Mesodermal cell (in vitro differentiated cells): Measurements from ENCODE around the gene DGCR2.
"Not testable (repeated sequence)": the region's sequence is repeated elsewhere in the genome, so short reads cannot be mapped to it uniquely, and the experiment has no call there.

ENCODE experiments used
- H3K27ac ChIP-seq: 2 replicates; pipeline ENCODE4 v1.7.0; 2013; ENCODE audit warnings: mild to moderate bottlenecking, low read depth, low read length, moderate library complexity; ENCODE audit not compliant: severe bottlenecking
- H3K36me3 ChIP-seq: 2 replicates; pipeline ENCODE4 v1.7.1; 2013; ENCODE audit warnings: mild to moderate bottlenecking, low read length, moderate library complexity; ENCODE audit not compliant: control insufficient read depth, insufficient read depth
- H3K4me1 ChIP-seq: one replicate; pipeline ENCODE4 v1.7.1; 2013; ENCODE audit warnings: mild to moderate bottlenecking, low read length; ENCODE audit not compliant: insufficient read depth, control insufficient read depth, poor library complexity, severe bottlenecking
- H3K4me3 ChIP-seq: 2 replicates; pipeline ENCODE4 v1.7.0; 2013; ENCODE audit warnings: low read length, control low read depth, mild to moderate bottlenecking; ENCODE audit not compliant: insufficient read depth, poor library complexity, severe bottlenecking; ENCODE audit errors: extremely low read depth
- H3K9me3 ChIP-seq: 2 replicates; pipeline ENCODE4 v1.7.1; 2013; ENCODE audit warnings: mild to moderate bottlenecking, low read length, moderate library complexity; ENCODE audit not compliant: control insufficient read depth
- WGBS, 2 experiments: methylation state at CpG; one replicate each; pipeline ENCODE4 v1.1.5; 2013; ENCODE audit warnings: missing lambda C conversion rate in 2 of 2; ENCODE audit not compliant: insufficient coverage in 2 of 2; 5-methylcytosine and 5-hydroxymethylcytosine counted together

The DGCR2 gene

GRCh38 chr22:19024956-19025489 is 97.2 kb downstream of the DGCR2 start:
- H3K4me3 ChIP-seq, H3K27ac ChIP-seq, H3K36me3 ChIP-seq, H3K9me3 ChIP-seq, H3K4me1 ChIP-seq: not testable (repeated sequence)
- 83 to 100% methylated on average over 1 of the region's 4 CpGs for WGBS, 2 experiments

- WGBS, 2 experiments: 83 to 92% methylated on average over 4 to 6 of the region's 10 CpGs
- not testable (repeated sequence) for H3K4me3 ChIP-seq
Measured at GRCh38 chr22:19023931-19024330, 98.3 kb downstream of the DGCR2 start.

GRCh38 chr22:19022755-19023154 is 99.5 kb downstream of the DGCR2 start:
- Histone ChIP-seq H3K4me1 (peaks cover 4% of the 10 kb centered on the region), H3K9me3 (no peaks in the 10 kb centered on the region), H3K27ac (no peak overlapping the region), H3K4me3 (no peak overlapping the region), H3K36me3 (no peaks in the 10 kb centered on the region)
- WGBS, 2 experiments: 100% methylated on average over 1 of the region's 8 CpGs; no CpG with 5 or more reads in 1 of the 2 experiments

More at GRCh38 chr22:19023931-19024330, 98.3 kb downstream of the DGCR2 start:
- H3K9me3 ChIP-seq, H3K36me3 ChIP-seq, H3K27ac ChIP-seq, H3K4me1 ChIP-seq: not testable (repeated sequence)

- no peaks in the 10 kb centered on the region for H3K36me3 ChIP-seq
- no peak overlapping the region for H3K27ac ChIP-seq
- no peak overlapping the region for H3K4me3 ChIP-seq
- no peaks in the 10 kb centered on the region for H3K4me1 ChIP-seq
- H3K9me3 ChIP-seq: no peaks in the 10 kb centered on the region
- WGBS, 2 experiments: 69 to 71% methylated on average over 1 to 4 of the region's 7 CpGs
Measured at GRCh38 chr22:19019679-19020032, 102.6 kb downstream of the DGCR2 start.

GRCh38 chr22:19019029-19019678 is 103.1 kb downstream of the DGCR2 start:
- no peak overlapping the region for H3K4me3 ChIP-seq
- no peaks in the 10 kb centered on the region for H3K4me1 ChIP-seq
- H3K9me3 ChIP-seq: no peaks in the 10 kb centered on the region
- H3K36me3 ChIP-seq: no peaks in the 10 kb centered on the region
- H3K27ac ChIP-seq: no peak overlapping the region
- WGBS, 2 experiments: 92 to 94% methylated on average over 19 of the region's 19 CpGs

GRCh38 chr22:19018256-19018655 is 104.0 kb downstream of the DGCR2 start:
- H3K9me3 ChIP-seq: no peaks in the 10 kb centered on the region
- no peaks in the 10 kb centered on the region for H3K4me1 ChIP-seq
- WGBS, 2 experiments: 88 to 89% methylated on average over 4 of the region's 4 CpGs

GRCh38 chr22:19016081-19016766 is 106.0 kb downstream of the DGCR2 start:
- Histone ChIP-seq H3K9me3 (no peaks in the 10 kb centered on the region), H3K4me1 (no peaks in the 10 kb centered on the region), H3K36me3 (no peaks in the 10 kb centered on the region), H3K27ac (no peak overlapping the region), H3K4me3 (no peak overlapping the region)
- WGBS, 2 experiments: 92 to 94% methylated on average over 15 of the region's 15 CpGs

More at GRCh38 chr22:19018256-19018655, 104.0 kb downstream of the DGCR2 start:
- Histone ChIP-seq H3K27ac (no peak overlapping the region), H3K36me3 (no peaks in the 10 kb centered on the region), H3K4me3 (no peak overlapping the region)

- Histone ChIP-seq H3K4me1 (no peaks in the 10 kb centered on the region), H3K9me3 (no peaks in the 10 kb centered on the region), H3K36me3 (no peaks in the 10 kb centered on the region), H3K27ac (no peak overlapping the region), H3K4me3 (no peak overlapping the region)
- 80 to 86% methylated on average over 1 to 2 of the region's 4 CpGs for WGBS, 2 experiments
Measured at GRCh38 chr22:19014886-19015285, 107.3 kb downstream of the DGCR2 start.

GRCh38 chr22:19013881-19014598 is 108.2 kb downstream of the DGCR2 start:
- H3K4me1 ChIP-seq, H3K36me3 ChIP-seq, H3K27ac ChIP-seq, H3K4me3 ChIP-seq, H3K9me3 ChIP-seq: not testable (repeated sequence)
- 87 to 98% methylated on average over 7 to 10 of the region's 11 CpGs for WGBS, 2 experiments

- not testable (repeated sequence) for H3K4me1 ChIP-seq, H3K27ac ChIP-seq, H3K9me3 ChIP-seq, H3K4me3 ChIP-seq, H3K36me3 ChIP-seq
- WGBS, 2 experiments: 91 to 92% methylated on average over 5 to 6 of the region's 7 CpGs
Measured at GRCh38 chr22:19013411-19013810, 108.8 kb downstream of the DGCR2 start.
